ENCODE measurements around the gene ACSL3. TPM values are rescaled to one million over a fixed set of nuclear protein-coding genes. Genes with fewer than 3 reads are reported as not detected.

Gene ACSL3
- total RNA-seq, 2 donors from 2014 or later: 116 to 162 TPM

Other genes starting within 250 kb of the ACSL3 start
- 10 to 100 TPM; 21.9 to 34.6 TPM for gene FARSB, start 204.9 kb upstream of the ACSL3 start, total RNA-seq
- under 1 TPM in 1 of 2 donors, not detected in 1; 0.24 TPM for gene MOGAT1, start 189.4 kb upstream of the ACSL3 start, total RNA-seq
- gene KCNE4, start 191.2 kb downstream of the ACSL3 start, total RNA-seq: 1 to 10 TPM in 1 of 2 donors, under 1 TPM in 1; 0.42 to 2.1 TPM